Endodermal cell (in vitro differentiated cells): ENCODE results near the gene TNS3. TPM values are rescaled to one million over a fixed set of nuclear protein-coding genes. Genes with fewer than 3 reads are reported as not detected.

Experiments used
- DNase-seq: peaks from one replicate; pipeline ENCODE4 v3.0.0-alpha.2; 2017
- H3K27ac ChIP-seq: 2 replicates; pipeline ENCODE4 v1.5.1; 2013; ENCODE audit warnings: mild to moderate bottlenecking, low read depth, low read length, moderate library complexity
- H3K27me3 ChIP-seq: 2 replicates; pipeline ENCODE4 v1.6.1; 2013; ENCODE audit warnings: mild to moderate bottlenecking, low read length, moderate library complexity; ENCODE audit not compliant: insufficient read depth, control insufficient read depth, poor library complexity, severe bottlenecking
- H3K36me3 ChIP-seq: 2 replicates; pipeline ENCODE4 v1.7.0; 2013; ENCODE audit warnings: mild to moderate bottlenecking, low read length, moderate library complexity; ENCODE audit not compliant: control insufficient read depth, insufficient read depth
- H3K4me1 ChIP-seq: one replicate; pipeline ENCODE4 v1.7.0; 2013; ENCODE audit warnings: low read length; ENCODE audit not compliant: control insufficient read depth, insufficient read depth
- H3K4me3 ChIP-seq: 2 replicates; pipeline ENCODE4 v1.5.1; 2013; ENCODE audit warnings: mild to moderate bottlenecking, low read length, moderate library complexity
- H3K9ac ChIP-seq: 2 replicates; pipeline ENCODE4 v1.6.1; 2013; ENCODE audit warnings: mild to moderate bottlenecking, low read length, moderate library complexity; ENCODE audit not compliant: poor library complexity, severe bottlenecking; ENCODE audit errors: extremely low read depth
- H3K9me3 ChIP-seq: 2 replicates; pipeline ENCODE4 v1.6.1; 2013; ENCODE audit warnings: mild to moderate bottlenecking, low read length, moderate library complexity; ENCODE audit not compliant: control insufficient read depth
- H3K27ac Mint-ChIP-seq: 2 replicates; pipeline ENCODE4 v1.8.0; 2020; ENCODE audit warnings: mixed read lengths
- H3K27me3 Mint-ChIP-seq: 2 replicates; pipeline ENCODE4 v1.8.0; 2021; ENCODE audit warnings: mild to moderate bottlenecking, mixed read lengths; ENCODE audit not compliant: insufficient read depth
- H3K36me3 Mint-ChIP-seq: 2 replicates; pipeline ENCODE4 v1.8.0; 2020; ENCODE audit warnings: low read depth, mixed read lengths
- H3K4me1 Mint-ChIP-seq: 2 replicates; pipeline ENCODE4 v1.8.0; 2020; ENCODE audit warnings: mixed read lengths
- H3K4me3 Mint-ChIP-seq: 2 replicates; pipeline ENCODE4 v1.8.0; 2020; ENCODE audit warnings: mild to moderate bottlenecking, moderate library complexity, mixed read lengths
- H3K9me3 Mint-ChIP-seq: 2 replicates; pipeline ENCODE4 v1.8.0; 2020; ENCODE audit warnings: mild to moderate bottlenecking, mixed read lengths
- CTCF ChIP-seq: fragments of 200-600 bp; sonication (generic); conservative IDR thresholded peaks from 2 replicates; pipeline ENCODE4 v1.5.0; 2021; ENCODE audit warnings: antibody characterized with exemption, mild to moderate bottlenecking
- WGBS, 2 experiments: methylation state at CpG; one replicate each; pipeline versions ENCODE4 v1.1.5 to v1.1.7; 2013; ENCODE audit warnings: missing lambda C conversion rate in 2 of 2, mixed read lengths in 1 of 2; ENCODE audit not compliant: insufficient coverage in 1 of 2, insufficient read length in 1 of 2; 5-methylcytosine and 5-hydroxymethylcytosine counted together
- total RNA-seq, 2 donors: library from RNA; stranded (reverse); fragmentation: NEBNext Ultra II Directional in 1 of 2; extraction: Animal tissue kit (Norgen Biotek cat#: 25700) in 1 of 2; gene quantifications; 2 replicates in 1 of 2; 3 replicates in 1 of 2; pipeline ENCODE4 v1.2.1, GENCODE V29; 2021

TNS3 gene
- total RNA-seq, 2 donors from 2014 or later = 33.8 to 38.5 TPM

- WGBS, 2 experiments = 96 to 97% methylated on average over 2 to 7 of the region's 7 CpGs
- Histone ChIP-seq H3K9ac (no peak overlapping the region), H3K27ac (no peak overlapping the region), H3K36me3 (peaks cover 31% of the 10 kb centered on the region), H3K4me1 (no peaks in the 10 kb centered on the region), H3K27me3 (no peaks in the 10 kb centered on the region), H3K4me3 (no peak overlapping the region), H3K9me3 (no peaks in the 10 kb centered on the region)
- DNase-seq = no peak
- no peaks in the 10 kb centered on the region for H3K27me3 Mint-ChIP-seq
- no peaks in the 10 kb centered on the region for H3K4me1 Mint-ChIP-seq
- H3K4me3 Mint-ChIP-seq = no peak overlapping the region
- no peak overlapping the region for H3K27ac Mint-ChIP-seq
- H3K9me3 Mint-ChIP-seq = no peaks in the 10 kb centered on the region
- peaks cover 45% of the 10 kb centered on the region for H3K36me3 Mint-ChIP-seq
- TF ChIP-seq CTCF = no peak
Measured at GRCh38 chr7:47393406-47393805, 188.5 kb downstream of the TNS3 start.

- Mint-ChIP-seq H3K4me1 (no peaks in the 10 kb centered on the region), H3K4me3 (no peak overlapping the region), H3K27ac (peak overlapping the region; percentile 53), H3K27me3 (no peaks in the 10 kb centered on the region), H3K36me3 (peaks cover 44% of the 10 kb centered on the region), H3K9me3 (no peaks in the 10 kb centered on the region)
- H3K9me3 ChIP-seq = no peaks in the 10 kb centered on the region
- H3K27ac ChIP-seq = no peak overlapping the region
- TF ChIP-seq CTCF = no peak
- no peak overlapping the region for H3K9ac ChIP-seq
- WGBS, 2 experiments = 94 to 96% methylated on average over 15 to 17 of the region's 17 CpGs
- no peak overlapping the region for H3K4me3 ChIP-seq
- DNase-seq = no peak
- no peaks in the 10 kb centered on the region for H3K4me1 ChIP-seq
- H3K36me3 ChIP-seq = peaks cover 36% of the 10 kb centered on the region
- no peaks in the 10 kb centered on the region for H3K27me3 ChIP-seq
Measured at GRCh38 chr7:47392241-47392759, 189.6 kb downstream of the TNS3 start.

- no peak overlapping the region for H3K4me3 ChIP-seq
- Mint-ChIP-seq H3K9me3 (no peaks in the 10 kb centered on the region), H3K4me1 (no peaks in the 10 kb centered on the region), H3K4me3 (no peak overlapping the region), H3K27me3 (no peaks in the 10 kb centered on the region), H3K27ac (peak overlapping the region; percentile 53), H3K36me3 (peaks cover 40% of the 10 kb centered on the region)
- no peak overlapping the region for H3K9ac ChIP-seq
- DNase-seq = no peak
- TF ChIP-seq CTCF = no peak
- peaks cover 35% of the 10 kb centered on the region for H3K36me3 ChIP-seq
- H3K27me3 ChIP-seq = no peaks in the 10 kb centered on the region
- H3K27ac ChIP-seq = no peak overlapping the region
- no peaks in the 10 kb centered on the region for H3K4me1 ChIP-seq
- no peaks in the 10 kb centered on the region for H3K9me3 ChIP-seq
- WGBS, 2 experiments = 95 to 100% methylated on average over 7 to 11 of the region's 11 CpGs
Measured at GRCh38 chr7:47391726-47392125, 190.2 kb downstream of the TNS3 start.
